ENCODE data around the gene SSC5D. TPM values are rescaled to one million over a fixed set of nuclear protein-coding genes. Genes with fewer than 3 reads are reported as not detected.

The SSC5D gene
- total RNA-seq, 4 donors from 2014 or later, result 2.1 to 16.7 (median 9.1) TPM

- no peak for TF ChIP-seq CTCF (IDR thresholded peaks at IDR 0.05; ENCODE audit: low read depth)
Observed at GRCh38 chr19:55546822-55547614, 58.8 kb downstream of the SSC5D start.

- TF ChIP-seq CTCF (IDR thresholded peaks at IDR 0.05; ENCODE audit: low read depth), result no peak
Observed at GRCh38 chr19:55549500-55550320, 61.5 kb downstream of the SSC5D start.

- no peak for TF ChIP-seq CTCF (IDR thresholded peaks at IDR 0.05; ENCODE audit: low read depth)
Observed at GRCh38 chr19:55550321-55550650, 62.0 kb downstream of the SSC5D start.

- TF ChIP-seq CTCF (IDR thresholded peaks at IDR 0.05; ENCODE audit: low read depth), result no peak
Observed at GRCh38 chr19:55552206-55552605, 64.0 kb downstream of the SSC5D start.

DNA sequence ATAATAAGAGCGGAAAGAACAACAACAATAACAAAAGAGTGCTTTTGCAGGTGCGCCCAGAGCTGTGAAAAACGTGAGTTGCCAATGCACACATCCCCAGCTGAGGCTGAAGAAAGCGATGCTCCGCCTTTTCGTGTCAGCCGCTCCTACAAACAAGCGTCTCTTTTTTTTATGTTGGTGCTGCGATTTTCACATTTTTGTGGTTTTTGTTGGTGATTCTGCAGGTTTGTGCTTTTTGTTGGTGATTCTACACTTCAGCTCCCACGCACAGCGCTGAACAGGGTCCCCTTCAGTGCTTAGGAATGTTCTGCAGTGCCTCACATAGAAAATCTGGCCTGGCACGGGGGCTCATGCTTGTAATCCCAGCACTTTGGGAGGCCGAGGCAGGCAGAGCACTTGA is 64.4 kb downstream of the SSC5D start:
- no peak for TF ChIP-seq CTCF (IDR thresholded peaks at IDR 0.05; ENCODE audit: low read depth)

- TF ChIP-seq CTCF (IDR thresholded peaks at IDR 0.05; ENCODE audit: low read depth), result no peak
Observed at GRCh38 chr19:55553217-55554182, 65.3 kb downstream of the SSC5D start.
